Stomach (tissue), 4 donors: Measurements from ENCODE around the gene C2CD2.

ENCODE experiments used
- EP300 ChIP-seq: sonication (generic); formaldehyde crosslinking; IDR thresholded peaks from one replicate; pipeline ENCODE4 v1.6.1; 2017; ENCODE audit warnings: antibody characterized with exemption
- POLR2AphosphoS5 ChIP-seq, 3 donors: sonication (generic); formaldehyde crosslinking; IDR thresholded peaks; one replicate each; pipeline ENCODE4 v1.6.1; 2016; ENCODE audit warnings: antibody characterized with exemption in 3 of 3
- TF ChIP-seq, protein P1 (sequence below), 7 experiments: fragments of 450-650 bp in 4 of 7; fragments of 200-600 bp in 3 of 7; sonication (generic) in 3 of 7; IDR thresholded peaks; one replicate each; pipeline ENCODE4 v1.5.1; 2016 to 2019; ENCODE audit warnings: antibody characterized with exemption in 7 of 7, control low read depth in 2 of 7, mild to moderate bottlenecking in 1 of 7

DNA sequence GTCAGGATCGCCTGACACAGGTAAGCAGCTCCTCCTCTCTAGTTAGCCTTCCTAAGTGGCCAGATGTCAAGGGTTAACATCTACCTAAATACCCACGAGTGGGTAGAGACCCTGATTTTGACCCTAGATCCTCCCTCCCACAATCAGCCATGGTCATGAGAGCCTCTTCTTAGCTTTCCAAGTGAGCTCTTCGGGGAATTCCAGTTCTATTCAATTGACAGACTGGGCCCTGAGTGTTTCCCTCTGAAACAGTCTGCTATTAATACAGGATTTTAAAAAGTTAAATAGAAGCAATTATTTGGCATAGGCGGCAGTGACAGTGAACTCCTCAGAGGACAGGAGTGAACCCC is 28.1 kb downstream of the C2CD2 start:
- TF ChIP-seq, protein P1, sequence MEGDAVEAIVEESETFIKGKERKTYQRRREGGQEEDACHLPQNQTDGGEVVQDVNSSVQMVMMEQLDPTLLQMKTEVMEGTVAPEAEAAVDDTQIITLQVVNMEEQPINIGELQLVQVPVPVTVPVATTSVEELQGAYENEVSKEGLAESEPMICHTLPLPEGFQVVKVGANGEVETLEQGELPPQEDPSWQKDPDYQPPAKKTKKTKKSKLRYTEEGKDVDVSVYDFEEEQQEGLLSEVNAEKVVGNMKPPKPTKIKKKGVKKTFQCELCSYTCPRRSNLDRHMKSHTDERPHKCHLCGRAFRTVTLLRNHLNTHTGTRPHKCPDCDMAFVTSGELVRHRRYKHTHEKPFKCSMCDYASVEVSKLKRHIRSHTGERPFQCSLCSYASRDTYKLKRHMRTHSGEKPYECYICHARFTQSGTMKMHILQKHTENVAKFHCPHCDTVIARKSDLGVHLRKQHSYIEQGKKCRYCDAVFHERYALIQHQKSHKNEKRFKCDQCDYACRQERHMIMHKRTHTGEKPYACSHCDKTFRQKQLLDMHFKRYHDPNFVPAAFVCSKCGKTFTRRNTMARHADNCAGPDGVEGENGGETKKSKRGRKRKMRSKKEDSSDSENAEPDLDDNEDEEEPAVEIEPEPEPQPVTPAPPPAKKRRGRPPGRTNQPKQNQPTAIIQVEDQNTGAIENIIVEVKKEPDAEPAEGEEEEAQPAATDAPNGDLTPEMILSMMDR (IDR thresholded peaks at IDR 0.05) = no peak
- TF ChIP-seq POLR2AphosphoS5 (IDR thresholded peaks at IDR 0.05) = no peak
- TF ChIP-seq EP300 = no peak
